Urinary bladder (tissue), 4 donors: ENCODE results near the gene MARCHF11. TPM values are rescaled to one million over a fixed set of nuclear protein-coding genes. Genes with fewer than 3 reads are reported as not detected.

Source experiments
- DNase-seq: peaks from one replicate; pipeline ENCODE4 v3.0.0-alpha.2; 2015; ENCODE audit errors: extremely low spot score
- H3K27ac ChIP-seq: one replicate; pipeline ENCODE4 v1.5.1; 2013; ENCODE audit warnings: low read depth, mild to moderate bottlenecking, moderate library complexity
- H3K36me3 ChIP-seq: one replicate; pipeline ENCODE4 v1.6.1; 2013; ENCODE audit warnings: mild to moderate bottlenecking, moderate library complexity; ENCODE audit not compliant: insufficient read depth
- H3K4me1 ChIP-seq: one replicate; pipeline ENCODE4 v1.6.1; 2013; ENCODE audit warnings: mild to moderate bottlenecking, moderate library complexity; ENCODE audit not compliant: insufficient read depth
- H3K4me3 ChIP-seq: one replicate; pipeline ENCODE4 v1.5.1; 2013; ENCODE audit warnings: low read depth, low read length
- WGBS: extraction: QIAGEN DNeasy Blood & Tissue Kit; methylation state at CpG from one replicate; pipeline ENCODE4 v1.1.7; 2013; 5-methylcytosine and 5-hydroxymethylcytosine counted together
- polyA plus RNA-seq: library from polyadenylated mRNA; stranded (reverse); fragments of 200-250 nt; gene quantifications from one replicate; pipeline ENCODE4 v1.2.3, GENCODE V29; 2013
- total RNA-seq: library from RNA; depleted of rRNA; stranded (reverse); fragments of >200 nt; gene quantifications from one replicate; pipeline ENCODE4 v1.2.3, GENCODE V29; 2014
- donor health status: healthy with polysubstance abuse.
- donor health status: healthy.

Gene MARCHF11
- total and polyA plus RNA-seq, 2 donors = 0.06 to 0.26 TPM

DNA sequence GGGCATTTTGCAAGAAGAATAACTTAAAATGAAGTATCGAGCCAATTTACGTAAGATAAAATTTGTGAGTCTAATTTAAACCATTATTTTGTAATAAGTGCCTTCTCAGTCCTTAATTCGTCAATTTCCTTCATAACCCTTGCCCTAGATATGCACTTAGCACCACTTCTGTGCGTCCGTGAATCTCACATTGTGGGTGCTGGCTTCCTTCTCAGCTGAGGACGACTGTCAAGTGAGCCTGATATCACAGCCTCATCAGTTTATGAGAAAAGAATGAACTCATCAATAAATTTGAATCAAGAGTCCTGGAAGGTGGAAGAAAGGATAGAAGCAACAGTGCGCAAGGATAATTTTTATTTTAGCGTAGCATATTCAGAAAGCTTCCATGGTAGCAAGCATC, 64.5 kb downstream of the MARCHF11 start:
- no peaks in the 10 kb centered on the region for H3K36me3 ChIP-seq
- no peak overlapping the region for H3K27ac ChIP-seq
- WGBS = 81% methylated on average over 8 of the region's 8 CpGs
- H3K4me3 ChIP-seq = no peak overlapping the region
- no peaks in the 10 kb centered on the region for H3K4me1 ChIP-seq
- DNase-seq = no peak

DNA sequence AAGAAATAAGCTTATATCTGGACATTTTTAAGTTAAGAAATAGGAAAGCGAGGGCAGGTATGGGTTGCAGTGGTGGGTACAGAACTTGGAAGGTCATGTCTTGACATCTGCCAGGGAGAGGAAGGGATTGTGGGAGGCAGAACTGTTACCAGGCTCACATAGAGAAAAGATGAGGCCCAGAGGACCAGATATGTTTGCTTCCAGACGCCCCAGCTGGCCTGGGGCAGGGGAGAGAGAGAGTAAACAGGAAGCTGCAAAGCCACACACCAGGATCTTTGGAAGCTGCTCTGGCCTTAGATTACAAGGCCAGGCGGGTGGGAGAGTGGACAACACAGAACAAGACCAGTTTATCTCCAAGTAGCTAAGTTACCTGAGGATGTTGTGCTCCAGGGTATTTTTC, 71.2 kb downstream of the MARCHF11 start:
- Histone ChIP-seq H3K36me3 (no peaks in the 10 kb centered on the region), H3K27ac (no peak overlapping the region), H3K4me1 (no peaks in the 10 kb centered on the region), H3K4me3 (no peak overlapping the region)
- DNase-seq = no peak
- 48% methylated on average over 3 of the region's 3 CpGs for WGBS

DNA sequence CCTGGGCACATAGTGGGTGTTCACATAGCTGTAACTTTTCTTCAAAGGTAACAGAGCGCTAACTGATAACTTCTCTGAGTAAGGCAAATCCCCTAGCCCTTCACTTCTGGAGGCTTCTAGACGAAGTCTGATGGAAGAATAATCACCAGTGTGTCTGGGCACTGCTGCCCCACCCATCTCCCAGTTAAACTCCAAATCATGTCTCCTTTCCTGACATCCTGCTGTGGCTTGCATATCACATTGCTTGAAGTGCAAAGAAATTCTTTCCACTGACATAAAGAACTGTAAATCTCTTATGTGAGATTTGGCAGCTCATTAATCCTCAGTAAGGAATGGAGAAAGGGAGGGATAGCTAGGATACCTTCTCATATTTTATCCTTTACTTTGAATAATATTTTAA, 74.6 kb downstream of the MARCHF11 start:
- no peaks in the 10 kb centered on the region for H3K36me3 ChIP-seq
- no peak for DNase-seq
- H3K27ac ChIP-seq = no peak overlapping the region
- no peak overlapping the region for H3K4me3 ChIP-seq
- no peaks in the 10 kb centered on the region for H3K4me1 ChIP-seq
- WGBS = 61% methylated on average over 2 of the region's 2 CpGs

DNA sequence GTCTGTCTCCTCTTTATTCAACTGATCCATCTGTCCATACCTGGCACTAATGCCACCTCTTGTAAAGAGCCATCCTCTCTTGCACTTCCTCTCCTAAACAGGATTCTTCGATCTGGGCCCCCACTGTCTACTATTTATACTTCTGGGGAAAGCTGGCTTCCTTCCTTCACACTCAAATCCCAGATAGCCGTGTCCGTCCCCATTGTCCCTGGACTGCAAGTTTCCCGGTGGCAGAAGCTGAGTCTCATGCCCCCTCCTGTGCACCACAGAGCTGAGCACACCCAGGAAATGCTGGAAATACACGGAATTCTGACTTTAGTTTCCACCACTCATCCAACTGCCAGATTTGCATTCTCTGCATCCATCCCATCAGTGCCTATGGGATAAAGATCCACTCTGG, 84.0 kb downstream of the MARCHF11 start:
- Histone ChIP-seq H3K27ac (no peak overlapping the region), H3K4me3 (no peak overlapping the region), H3K4me1 (no peaks in the 10 kb centered on the region), H3K36me3 (no peaks in the 10 kb centered on the region)
- 30% methylated on average over 5 of the region's 5 CpGs for WGBS
- DNase-seq = no peak

DNA sequence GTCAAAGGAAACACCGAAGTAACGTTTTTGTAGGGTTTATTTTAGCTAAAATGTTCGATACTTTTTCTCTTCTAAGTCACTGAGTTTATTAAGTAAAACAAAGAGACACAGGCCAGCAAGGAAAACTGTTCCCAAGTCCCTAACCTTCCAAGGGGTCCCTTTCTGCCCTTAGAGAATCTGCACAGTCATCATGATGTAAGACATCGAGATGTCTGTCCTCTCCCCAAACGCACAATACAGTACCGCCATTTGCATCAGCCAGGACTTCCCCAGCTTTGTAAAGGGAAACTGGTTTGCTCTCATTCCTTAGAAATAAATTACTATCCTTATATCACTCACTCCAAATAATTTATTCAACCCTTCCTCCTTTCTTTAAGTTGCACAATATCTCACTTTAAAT, 89.3 kb downstream of the MARCHF11 start:
- Histone ChIP-seq H3K4me3 (no peak overlapping the region), H3K36me3 (no peaks in the 10 kb centered on the region), H3K27ac (no peak overlapping the region), H3K4me1 (no peaks in the 10 kb centered on the region)
- no peak for DNase-seq
- WGBS = 91% methylated on average over 6 of the region's 6 CpGs

DNA sequence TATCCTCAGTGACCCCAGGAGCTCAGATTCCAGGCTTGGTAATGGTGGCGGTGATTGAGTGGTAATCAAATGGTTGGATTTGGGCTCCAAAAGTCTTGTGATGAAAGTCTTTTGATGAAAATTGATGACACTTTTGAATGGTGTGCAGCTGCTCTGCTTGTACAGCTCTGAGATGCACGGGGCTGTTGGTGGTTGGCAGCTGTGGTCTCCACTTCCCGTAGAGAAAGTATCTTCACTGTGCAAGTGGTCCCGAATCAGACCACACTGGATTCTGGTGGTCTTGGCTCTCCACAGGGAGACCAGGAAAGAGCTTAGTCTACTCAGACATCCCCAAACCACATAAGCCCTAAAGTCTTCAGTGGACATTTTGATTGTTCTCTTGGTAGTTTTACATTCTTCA, 96.6 kb downstream of the MARCHF11 start:
- H3K4me3 ChIP-seq = no peak overlapping the region
- no peaks in the 10 kb centered on the region for H3K4me1 ChIP-seq
- DNase-seq = no peak
- WGBS = 93% methylated on average over 4 of the region's 4 CpGs
- no peaks in the 10 kb centered on the region for H3K36me3 ChIP-seq
- no peak overlapping the region for H3K27ac ChIP-seq

DNA sequence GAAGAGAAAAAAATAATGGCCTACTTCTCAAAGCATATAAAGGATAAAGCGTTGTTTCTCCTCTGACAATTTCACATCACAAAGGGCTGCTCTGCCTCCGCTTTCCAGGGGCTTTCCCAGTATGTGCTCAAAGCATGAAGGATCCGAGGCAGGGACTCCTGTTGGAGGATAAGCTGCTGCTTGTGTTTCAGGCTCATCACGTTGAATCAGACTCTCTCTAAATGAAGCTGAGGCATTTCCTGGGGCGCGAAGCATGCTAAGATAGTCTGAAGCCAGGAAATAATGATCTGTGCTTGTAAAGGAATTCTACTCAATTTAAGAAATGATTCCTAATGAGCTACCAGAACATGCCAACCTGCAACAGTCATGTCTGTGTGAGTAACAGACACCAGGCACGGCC, 97.5 kb downstream of the MARCHF11 start:
- no peak for DNase-seq
- H3K4me1 ChIP-seq = no peaks in the 10 kb centered on the region
- H3K4me3 ChIP-seq = no peak overlapping the region
- H3K27ac ChIP-seq = no peak overlapping the region
- 61% methylated on average over 7 of the region's 7 CpGs for WGBS
- no peaks in the 10 kb centered on the region for H3K36me3 ChIP-seq

DNA sequence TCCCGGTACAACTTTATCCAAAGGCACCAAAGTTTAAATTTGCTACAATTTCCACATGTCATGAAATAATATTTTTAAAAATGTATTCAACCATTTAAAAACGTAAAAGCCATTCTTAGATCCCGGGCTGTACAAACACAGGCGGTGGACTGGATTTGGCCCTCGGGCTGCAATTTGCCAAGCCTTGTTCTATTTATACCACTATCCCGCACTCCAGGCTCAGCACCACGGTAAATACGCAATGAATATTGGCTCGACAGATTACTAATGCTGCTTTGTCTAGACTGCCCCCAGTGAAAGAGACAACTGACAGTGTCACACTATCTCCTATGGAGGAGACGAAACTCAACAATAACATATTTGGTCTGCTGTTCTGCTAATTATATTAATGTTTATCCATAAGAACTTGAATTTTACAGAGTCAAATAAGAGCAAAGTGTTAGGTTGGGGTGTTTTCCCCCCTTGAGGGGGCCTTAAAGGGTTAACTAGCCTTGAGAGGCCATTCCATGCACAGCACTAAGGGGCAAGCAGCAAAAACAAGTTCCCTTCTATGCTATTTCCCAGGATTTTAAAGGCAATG, 98.1 kb downstream of the MARCHF11 start:
- no peak overlapping the region for H3K4me3 ChIP-seq
- H3K27ac ChIP-seq = no peak overlapping the region
- no peak for DNase-seq
- WGBS = 78% methylated on average over 10 of the region's 10 CpGs
- no peaks in the 10 kb centered on the region for H3K4me1 ChIP-seq
- no peaks in the 10 kb centered on the region for H3K36me3 ChIP-seq

DNA sequence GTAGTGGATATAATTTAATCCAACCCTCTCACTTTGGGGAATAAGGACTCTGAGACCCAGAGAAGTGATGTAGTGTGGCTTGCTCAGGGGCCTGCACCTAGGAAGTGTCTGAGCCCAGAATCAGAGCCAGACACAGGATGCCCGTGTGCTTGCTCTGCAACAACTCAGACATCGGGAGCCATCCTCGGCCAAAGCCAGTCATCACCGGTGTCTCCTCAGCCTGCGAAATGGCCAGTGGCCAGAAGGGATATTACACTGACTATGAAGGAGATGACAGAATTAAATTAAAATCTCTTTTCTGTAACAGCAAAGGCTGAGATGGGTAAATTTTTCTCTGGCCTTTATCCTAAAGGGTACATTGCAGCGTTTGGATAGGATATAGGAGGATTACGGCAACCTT, 102.9 kb downstream of the MARCHF11 start:
- Histone ChIP-seq H3K4me3 (no peak overlapping the region), H3K36me3 (no peaks in the 10 kb centered on the region), H3K27ac (no peak overlapping the region), H3K4me1 (no peaks in the 10 kb centered on the region)
- no peak for DNase-seq
- 73% methylated on average over 7 of the region's 7 CpGs for WGBS

DNA sequence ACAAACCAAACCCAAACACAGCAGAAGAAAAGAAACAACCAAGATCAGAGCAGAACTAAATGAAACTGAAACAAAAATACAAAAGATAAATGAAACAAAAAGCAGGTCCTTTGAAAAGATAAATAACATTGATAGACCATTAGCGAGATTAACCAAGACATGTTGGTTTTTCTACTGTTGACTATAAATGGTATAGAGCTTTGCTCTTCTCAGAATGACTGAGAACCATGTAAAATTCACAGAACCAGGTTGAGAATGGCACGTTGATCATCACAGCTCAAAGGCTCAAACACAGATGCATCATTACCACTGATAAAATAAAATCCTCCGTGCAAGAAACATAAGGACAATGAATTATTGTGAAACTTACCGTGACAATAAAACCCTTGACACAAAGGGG, 105.2 kb downstream of the MARCHF11 start:
- WGBS = 78% methylated on average over 4 of the region's 4 CpGs
- no peak for DNase-seq
- Histone ChIP-seq H3K4me3 (no peak overlapping the region), H3K4me1 (no peaks in the 10 kb centered on the region), H3K27ac (no peak overlapping the region), H3K36me3 (no peaks in the 10 kb centered on the region)

DNA sequence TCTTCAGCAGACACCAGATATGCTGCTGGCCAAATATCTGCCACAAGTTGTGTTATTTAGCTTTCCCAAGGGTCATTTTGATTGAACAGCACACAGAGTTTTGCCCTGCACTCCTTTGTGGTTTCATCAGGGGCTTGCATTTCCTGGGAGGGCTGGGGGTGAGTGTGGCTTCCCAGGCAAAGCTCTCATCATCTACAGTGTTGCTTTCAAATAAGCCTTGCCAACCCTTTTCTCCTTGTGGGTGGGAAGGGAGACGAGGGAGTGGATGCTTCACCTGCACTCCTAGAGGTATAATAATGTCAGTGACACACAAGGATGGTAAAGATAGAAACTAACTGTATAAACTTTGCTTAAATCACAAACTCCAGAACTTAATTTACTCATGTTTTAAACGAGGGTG, 107.0 kb downstream of the MARCHF11 start:
- H3K4me3 ChIP-seq = no peak overlapping the region
- DNase-seq = no peak
- no peaks in the 10 kb centered on the region for H3K4me1 ChIP-seq
- H3K27ac ChIP-seq = no peak overlapping the region
- WGBS = 60% methylated on average over 2 of the region's 2 CpGs
- no peaks in the 10 kb centered on the region for H3K36me3 ChIP-seq

DNA sequence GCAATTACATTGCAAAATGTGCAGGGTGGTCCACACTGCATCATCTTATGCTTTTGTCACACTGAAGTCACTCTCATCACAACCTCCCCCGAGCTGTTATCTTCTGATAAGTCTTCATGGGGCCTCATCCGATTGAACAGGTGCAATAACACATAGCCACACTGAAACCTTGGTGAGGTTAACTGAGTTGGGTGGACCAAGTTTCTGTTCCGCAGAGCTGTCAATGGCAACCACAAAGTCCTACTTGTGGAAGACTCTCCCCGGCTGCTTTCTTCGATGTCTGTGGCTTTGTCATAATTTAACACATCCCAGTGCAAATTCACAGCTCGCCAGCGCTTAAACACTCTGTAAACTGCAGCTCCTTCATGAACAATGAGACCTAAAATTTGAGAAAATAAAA, 112.2 kb downstream of the MARCHF11 start:
- Histone ChIP-seq H3K4me3 (no peak overlapping the region), H3K36me3 (no peaks in the 10 kb centered on the region), H3K27ac (no peak overlapping the region), H3K4me1 (no peaks in the 10 kb centered on the region)
- DNase-seq = no peak
- 90% methylated on average over 7 of the region's 7 CpGs for WGBS

DNA sequence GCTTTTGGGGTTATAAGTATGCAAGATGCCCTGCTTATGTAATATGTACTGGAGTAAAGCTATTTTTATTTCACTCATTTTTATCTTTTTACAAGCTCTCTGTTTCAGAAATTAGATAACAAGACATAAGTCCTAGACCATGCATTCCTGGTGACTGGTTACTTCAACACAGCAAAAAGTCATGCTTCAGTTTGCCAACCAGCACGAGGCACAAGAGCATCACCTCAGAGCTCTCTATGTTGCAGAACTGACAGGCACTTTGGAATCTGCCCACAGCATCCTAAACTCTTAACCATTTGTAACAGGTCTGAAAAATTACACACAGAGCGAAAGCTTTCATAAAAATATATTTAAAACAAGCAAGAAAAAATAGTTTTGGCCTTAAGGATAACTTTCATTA, 112.8 kb downstream of the MARCHF11 start:
- Histone ChIP-seq H3K4me3 (no peak overlapping the region), H3K36me3 (no peaks in the 10 kb centered on the region), H3K27ac (no peak overlapping the region), H3K4me1 (no peaks in the 10 kb centered on the region)
- DNase-seq = no peak
- 52% methylated on average over 2 of the region's 2 CpGs for WGBS

DNA sequence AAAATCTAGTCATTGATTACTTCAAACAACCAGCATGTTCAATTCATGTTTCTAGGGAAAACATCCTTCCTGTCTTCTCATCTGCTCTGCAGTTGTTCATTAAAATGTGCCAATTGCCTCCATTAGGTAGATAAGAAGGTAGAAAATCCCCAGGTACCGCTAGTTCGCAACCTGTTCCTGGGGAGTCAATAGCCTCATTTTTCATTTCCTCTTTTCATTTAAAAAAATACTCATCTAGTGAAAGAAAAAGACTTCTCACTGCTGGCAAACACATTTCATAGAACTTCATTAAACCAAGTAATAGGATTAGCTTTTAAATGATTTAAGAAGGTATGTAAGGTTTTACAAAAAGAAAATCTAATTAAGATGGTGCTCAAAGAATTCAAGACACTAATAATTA, 113.3 kb downstream of the MARCHF11 start:
- Histone ChIP-seq H3K4me3 (no peak overlapping the region), H3K4me1 (no peaks in the 10 kb centered on the region), H3K36me3 (no peaks in the 10 kb centered on the region), H3K27ac (no peak overlapping the region)
- no peak for DNase-seq
- 90% methylated on average over 2 of the region's 2 CpGs for WGBS

DNA sequence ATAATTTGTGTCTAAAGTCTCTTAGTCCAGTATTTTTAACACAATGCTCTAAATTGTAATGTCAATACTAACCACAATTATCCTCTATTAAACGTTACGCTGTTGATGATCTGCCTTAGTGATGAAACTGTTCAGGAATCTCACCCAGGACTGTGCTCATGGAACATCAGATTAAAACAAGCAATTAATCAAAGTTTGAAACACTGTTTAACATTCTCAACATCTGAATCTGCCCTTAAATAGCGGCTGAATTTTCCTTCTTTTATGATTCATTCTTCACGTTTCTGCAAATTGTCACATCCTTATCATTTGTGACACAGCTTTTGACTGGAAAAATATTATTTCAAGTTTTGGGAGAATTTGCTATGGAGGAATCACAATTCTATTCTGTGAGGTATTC, 113.8 kb downstream of the MARCHF11 start:
- H3K36me3 ChIP-seq = no peaks in the 10 kb centered on the region
- WGBS = 43% methylated on average over 4 of the region's 4 CpGs

More for the DNA sequence above, 113.8 kb downstream of the MARCHF11 start:
- Histone ChIP-seq H3K27ac (no peak overlapping the region), H3K4me3 (no peak overlapping the region), H3K4me1 (no peaks in the 10 kb centered on the region)
- DNase-seq = no peak
